Measurements from ENCODE around the gene OR51E1.

DNA sequence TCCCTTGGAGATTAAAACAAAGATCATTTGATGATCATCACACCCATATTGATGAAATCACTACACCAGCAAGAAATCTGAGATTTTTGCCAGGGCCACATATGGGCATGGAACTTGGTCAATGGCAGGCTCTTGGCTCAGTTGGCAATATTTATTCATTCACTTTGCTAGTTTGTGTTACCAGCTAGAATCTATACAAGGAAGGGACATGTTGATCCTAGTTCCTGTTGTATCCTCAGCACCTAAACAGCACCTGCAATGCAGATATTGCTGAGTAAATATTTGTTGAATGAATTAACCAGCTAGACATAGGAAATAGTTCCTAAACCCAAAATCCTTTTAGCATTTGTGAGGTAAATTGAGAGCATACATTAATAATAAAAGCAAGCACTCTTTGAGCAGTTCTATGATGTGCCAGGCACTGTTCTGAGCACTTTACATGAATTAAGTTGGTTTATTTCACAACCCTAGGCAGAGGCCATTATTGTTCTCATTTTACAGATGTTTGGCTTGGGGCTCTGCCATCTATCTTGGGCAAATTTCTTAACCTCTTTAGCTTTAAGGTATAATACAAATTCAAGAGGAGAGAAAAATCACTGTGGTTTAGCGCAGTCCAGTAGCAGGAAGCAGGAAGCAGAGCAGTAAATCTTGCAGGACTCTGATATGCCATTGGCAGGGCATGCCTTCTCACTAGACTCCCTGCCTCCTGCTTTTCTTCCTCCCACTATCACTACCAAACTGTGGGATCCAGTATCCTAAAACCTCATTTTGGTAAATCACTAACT is 37.4 kb upstream of the OR51E1 start:
- TF ChIP-seq, protein P1, sequence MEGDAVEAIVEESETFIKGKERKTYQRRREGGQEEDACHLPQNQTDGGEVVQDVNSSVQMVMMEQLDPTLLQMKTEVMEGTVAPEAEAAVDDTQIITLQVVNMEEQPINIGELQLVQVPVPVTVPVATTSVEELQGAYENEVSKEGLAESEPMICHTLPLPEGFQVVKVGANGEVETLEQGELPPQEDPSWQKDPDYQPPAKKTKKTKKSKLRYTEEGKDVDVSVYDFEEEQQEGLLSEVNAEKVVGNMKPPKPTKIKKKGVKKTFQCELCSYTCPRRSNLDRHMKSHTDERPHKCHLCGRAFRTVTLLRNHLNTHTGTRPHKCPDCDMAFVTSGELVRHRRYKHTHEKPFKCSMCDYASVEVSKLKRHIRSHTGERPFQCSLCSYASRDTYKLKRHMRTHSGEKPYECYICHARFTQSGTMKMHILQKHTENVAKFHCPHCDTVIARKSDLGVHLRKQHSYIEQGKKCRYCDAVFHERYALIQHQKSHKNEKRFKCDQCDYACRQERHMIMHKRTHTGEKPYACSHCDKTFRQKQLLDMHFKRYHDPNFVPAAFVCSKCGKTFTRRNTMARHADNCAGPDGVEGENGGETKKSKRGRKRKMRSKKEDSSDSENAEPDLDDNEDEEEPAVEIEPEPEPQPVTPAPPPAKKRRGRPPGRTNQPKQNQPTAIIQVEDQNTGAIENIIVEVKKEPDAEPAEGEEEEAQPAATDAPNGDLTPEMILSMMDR (IDR thresholded peaks at IDR 0.05): no peak
- no peak for TF ChIP-seq POLR2A (IDR thresholded peaks at IDR 0.05)

All from testis (tissue), 2 donors.